Astrocyte (in vitro differentiated cells and primary cell): ENCODE results near the gene ELMO2. TPM values are rescaled to one million over a fixed set of nuclear protein-coding genes. Genes with fewer than 3 reads are reported as not detected.

ENCODE experiments used
- DNase-seq: peaks from one replicate; pipeline ENCODE4 v3.0.0-alpha.2; 2010; ENCODE audit warnings: low read depth
- FAIRE-seq: peaks from 2 replicates; lab custom pipeline; 2011; peaks lifted over from hg19 to GRCh38; lab: Jason Lieb, UNC
- H2AFZ ChIP-seq: 2 replicates; pipeline ENCODE4 v1.6.0; 2012; ENCODE audit warnings: low read depth, low read length, inconsistent platforms
- H3K27ac ChIP-seq: 2 replicates; pipeline ENCODE4 v1.5.1; 2011; ENCODE audit warnings: low read depth, low read length, inconsistent platforms
- H3K27me3 ChIP-seq: 2 replicates; pipeline ENCODE4 v1.6.0; 2011; ENCODE audit warnings: low read length, inconsistent platforms; ENCODE audit not compliant: insufficient read depth
- H3K36me3 ChIP-seq: 2 replicates; pipeline ENCODE4 v1.5.1; 2011; ENCODE audit warnings: low read length, inconsistent platforms; ENCODE audit not compliant: insufficient read depth
- H3K4me1 ChIP-seq: 2 replicates; pipeline ENCODE4 v1.5.1; 2011; ENCODE audit warnings: low read length, inconsistent platforms; ENCODE audit not compliant: insufficient read depth
- H3K4me2 ChIP-seq: 2 replicates; pipeline ENCODE4 v1.6.0; 2012; ENCODE audit warnings: low read length, inconsistent platforms
- H3K4me3 ChIP-seq: 2 replicates; pipeline ENCODE4 v1.5.1; 2011; ENCODE audit warnings: low read depth, mild to moderate bottlenecking, low read length, inconsistent platforms; ENCODE audit not compliant: insufficient read depth
- H3K79me2 ChIP-seq: 2 replicates; pipeline ENCODE4 v1.6.0; 2012; ENCODE audit warnings: mild to moderate bottlenecking, low read length, inconsistent platforms; ENCODE audit not compliant: insufficient read depth
- H3K9ac ChIP-seq: 2 replicates; pipeline ENCODE4 v1.6.0; 2012; ENCODE audit warnings: mild to moderate bottlenecking, low read length, inconsistent platforms
- H3K9me3 ChIP-seq: 2 replicates; pipeline ENCODE4 v1.5.1; 2012; ENCODE audit warnings: low read depth, mild to moderate bottlenecking, low read length, inconsistent platforms; ENCODE audit not compliant: insufficient read depth
- H4K20me1 ChIP-seq: 2 replicates; pipeline ENCODE4 v1.6.0; 2012; ENCODE audit warnings: low read length, inconsistent platforms; ENCODE audit not compliant: insufficient read depth
- H3K27ac Mint-ChIP-seq: one replicate; pipeline ENCODE4 v1.8.0; 2021; ENCODE audit warnings: mild to moderate bottlenecking, mixed read lengths; ENCODE audit not compliant: unreplicated experiment
- H3K27me3 Mint-ChIP-seq: one replicate; pipeline ENCODE4 v1.8.0; 2021; ENCODE audit warnings: low read depth, mixed read lengths; ENCODE audit not compliant: unreplicated experiment
- H3K36me3 Mint-ChIP-seq: one replicate; pipeline ENCODE4 v1.8.0; 2021; ENCODE audit warnings: low read depth, mixed read lengths; ENCODE audit not compliant: unreplicated experiment
- H3K4me1 Mint-ChIP-seq: one replicate; pipeline ENCODE4 v1.8.0; 2021; ENCODE audit warnings: low read depth, mixed read lengths; ENCODE audit not compliant: unreplicated experiment
- H3K4me3 Mint-ChIP-seq: one replicate; pipeline ENCODE4 v1.8.0; 2021; ENCODE audit warnings: mild to moderate bottlenecking, moderate library complexity, mixed read lengths; ENCODE audit not compliant: unreplicated experiment
- H3K9me3 Mint-ChIP-seq: one replicate; pipeline ENCODE4 v1.8.0; 2021; ENCODE audit warnings: mild to moderate bottlenecking, mixed read lengths; ENCODE audit not compliant: unreplicated experiment
- EZH2 ChIP-seq: IDR thresholded peaks from 2 replicates; pipeline ENCODE4 v1.6.1; 2012; ENCODE audit warnings: mild to moderate bottlenecking, low read length, inconsistent platforms; ENCODE audit not compliant: insufficient read depth
- total RNA-seq: library from RNA; stranded (reverse); gene quantifications from 2 replicates; pipeline ENCODE4 v1.2.1, GENCODE V29; 2021
- TF ChIP-seq, protein P1 (sequence below): IDR thresholded peaks from 2 replicates; pipeline ENCODE4 v1.5.1; 2011; ENCODE audit warnings: low read depth, mild to moderate bottlenecking, inconsistent platforms, low read length, moderate library complexity; ENCODE audit not compliant: insufficient read depth

The ELMO2 gene
- total RNA-seq, 1 donor from 2014 or later, result 53.4 TPM

DNA sequence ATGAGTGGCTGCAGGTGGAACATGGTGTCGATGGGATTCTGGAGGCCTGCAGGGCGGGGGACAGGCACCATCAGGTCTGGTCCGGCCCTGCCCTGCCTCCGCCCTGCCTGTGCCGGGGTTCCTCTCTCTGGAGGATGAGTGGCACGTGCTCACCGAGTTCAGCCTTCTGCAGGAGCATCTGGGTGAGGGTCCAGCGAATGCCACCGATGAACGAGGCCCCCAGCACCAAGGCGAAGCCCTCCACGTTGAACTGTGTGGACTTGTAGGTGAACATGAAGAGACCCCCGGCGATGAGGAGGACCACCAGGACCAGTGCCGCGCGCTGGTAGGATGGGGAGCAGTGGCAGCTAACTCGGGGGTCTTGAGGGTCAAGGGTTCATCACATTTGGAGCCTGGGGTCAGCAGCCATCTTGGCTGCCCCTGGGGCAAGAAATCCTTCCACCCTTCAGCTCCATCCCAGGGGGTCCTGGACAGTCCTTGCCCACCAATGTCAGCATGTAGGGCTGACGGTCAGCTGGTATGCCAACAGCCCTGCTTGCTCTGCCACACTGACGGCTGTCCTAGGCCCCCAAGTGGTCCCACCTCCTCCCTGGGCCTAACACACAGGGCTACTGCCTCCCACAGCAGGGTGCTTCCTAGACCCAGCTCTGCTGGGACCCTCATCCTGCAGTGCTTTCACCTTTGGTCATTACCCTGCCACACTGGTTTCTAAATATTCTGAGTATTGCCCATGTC lies 51.3 kb downstream of the ELMO2 start:
- peaks cover 12% of the 10 kb centered on the region for H3K4me1 Mint-ChIP-seq
- peaks cover 6% of the 10 kb centered on the region for H3K79me2 ChIP-seq
- H3K27me3 ChIP-seq, result no peaks in the 10 kb centered on the region
- H3K36me3 ChIP-seq, result peaks cover 3% of the 10 kb centered on the region
- H2AFZ ChIP-seq, result no peak overlapping the region
- no peaks in the 10 kb centered on the region for H3K9me3 ChIP-seq
- peaks cover 18% of the 10 kb centered on the region for H3K4me1 ChIP-seq
- no peak overlapping the region for H3K4me3 Mint-ChIP-seq
- H3K27me3 Mint-ChIP-seq, result no peaks in the 10 kb centered on the region
- no peak overlapping the region for H3K4me2 ChIP-seq
- TF ChIP-seq, protein P1, sequence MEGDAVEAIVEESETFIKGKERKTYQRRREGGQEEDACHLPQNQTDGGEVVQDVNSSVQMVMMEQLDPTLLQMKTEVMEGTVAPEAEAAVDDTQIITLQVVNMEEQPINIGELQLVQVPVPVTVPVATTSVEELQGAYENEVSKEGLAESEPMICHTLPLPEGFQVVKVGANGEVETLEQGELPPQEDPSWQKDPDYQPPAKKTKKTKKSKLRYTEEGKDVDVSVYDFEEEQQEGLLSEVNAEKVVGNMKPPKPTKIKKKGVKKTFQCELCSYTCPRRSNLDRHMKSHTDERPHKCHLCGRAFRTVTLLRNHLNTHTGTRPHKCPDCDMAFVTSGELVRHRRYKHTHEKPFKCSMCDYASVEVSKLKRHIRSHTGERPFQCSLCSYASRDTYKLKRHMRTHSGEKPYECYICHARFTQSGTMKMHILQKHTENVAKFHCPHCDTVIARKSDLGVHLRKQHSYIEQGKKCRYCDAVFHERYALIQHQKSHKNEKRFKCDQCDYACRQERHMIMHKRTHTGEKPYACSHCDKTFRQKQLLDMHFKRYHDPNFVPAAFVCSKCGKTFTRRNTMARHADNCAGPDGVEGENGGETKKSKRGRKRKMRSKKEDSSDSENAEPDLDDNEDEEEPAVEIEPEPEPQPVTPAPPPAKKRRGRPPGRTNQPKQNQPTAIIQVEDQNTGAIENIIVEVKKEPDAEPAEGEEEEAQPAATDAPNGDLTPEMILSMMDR, result no peak
- TF ChIP-seq EZH2, result no peak
- peaks cover 10% of the 10 kb centered on the region for H3K36me3 Mint-ChIP-seq
- H3K9ac ChIP-seq, result no peak overlapping the region
- H3K27ac Mint-ChIP-seq, result no peak overlapping the region
- peaks cover 35% of the 10 kb centered on the region for H4K20me1 ChIP-seq
- no peak overlapping the region for H3K4me3 ChIP-seq
- no peaks in the 10 kb centered on the region for H3K9me3 Mint-ChIP-seq
- FAIRE-seq (no peak), DNase-seq (no peak)
- H3K27ac ChIP-seq, result no peak overlapping the region

DNA sequence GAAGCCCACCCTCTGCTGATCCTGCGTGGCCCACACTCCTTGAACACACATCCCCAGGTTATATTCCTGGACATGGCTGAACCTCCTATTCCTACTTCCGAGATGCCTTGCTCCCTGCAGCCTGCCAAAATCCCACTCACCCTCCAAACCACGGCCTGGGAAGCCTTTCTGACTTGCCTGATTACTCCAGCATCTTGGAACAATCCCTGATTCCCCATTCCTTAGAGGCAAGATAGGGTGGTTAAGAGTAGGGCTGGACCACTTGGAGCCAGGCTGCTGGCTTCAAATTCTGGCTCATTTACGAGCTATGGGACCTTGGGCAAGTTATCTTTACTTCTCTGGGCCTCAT lies 52.2 kb downstream of the ELMO2 start:
- no peak for DNase-seq
- peaks cover 20% of the 10 kb centered on the region for H3K4me1 Mint-ChIP-seq
- peaks cover 3% of the 10 kb centered on the region for H3K36me3 ChIP-seq
- TF ChIP-seq, protein P1, result no peak
- TF ChIP-seq EZH2, result no peak
- H3K36me3 Mint-ChIP-seq, result peaks cover 9% of the 10 kb centered on the region
- H3K9me3 ChIP-seq, result no peaks in the 10 kb centered on the region
- peaks cover 26% of the 10 kb centered on the region for H4K20me1 ChIP-seq
- no peak overlapping the region for H2AFZ ChIP-seq
- no peak overlapping the region for H3K4me3 ChIP-seq
- no peaks in the 10 kb centered on the region for H3K9me3 Mint-ChIP-seq
- no peak overlapping the region for H3K9ac ChIP-seq
- peaks cover 2% of the 10 kb centered on the region for H3K79me2 ChIP-seq
- no peak for FAIRE-seq
- no peaks in the 10 kb centered on the region for H3K27me3 Mint-ChIP-seq
- H3K27me3 ChIP-seq, result no peaks in the 10 kb centered on the region
- no peak overlapping the region for H3K4me2 ChIP-seq
- no peak overlapping the region for H3K27ac ChIP-seq
- no peak overlapping the region for H3K4me3 Mint-ChIP-seq
- no peak overlapping the region for H3K27ac Mint-ChIP-seq
- H3K4me1 ChIP-seq, result peaks cover 23% of the 10 kb centered on the region
